H1 (cell line): Measurements from ENCODE around the gene GJD3. TPM values are rescaled to one million over a fixed set of nuclear protein-coding genes. Genes with fewer than 3 reads are reported as not detected.

Source experiments
- CTCF ChIA-PET: fragments of 300-600 bp; sonication (Branson Sonifier 250); formaldehyde crosslinking; loops from one replicate; lab custom pipeline; 2021; ENCODE audit not compliant: partially characterized antibody; lab: Charles Lee
- POLR2A ChIA-PET: fragments of 300-600 bp; sonication (Branson Sonifier 250); formaldehyde crosslinking; loops from one replicate; lab custom pipeline; 2021; ENCODE audit warnings: inconsistent platforms; ENCODE audit not compliant: partially characterized antibody; lab: Charles Lee
- DNase-seq, 2 experiments: peaks; one replicate each; pipeline versions ENCODE4 v3.0.0 to v3.0.0-alpha.2; 2010 to 2022; ENCODE audit warnings: low spot score in 2 of 2, low read depth in 1 of 2, mixed read lengths in 1 of 2
- FAIRE-seq: peaks from 2 replicates; lab custom pipeline; 2011; peaks lifted over from hg19 to GRCh38; lab: Jason Lieb, UNC
- H2AFZ ChIP-seq: 2 replicates; pipeline ENCODE4 v1.8.1; 2012; ENCODE audit warnings: low read length, inconsistent platforms
- H2AK5ac ChIP-seq: 2 replicates; pipeline ENCODE4 v1.6.1; 2013; ENCODE audit warnings: low read depth, low read length
- H2BK120ac ChIP-seq: replicated peaks from 2 replicates; pipeline ENCODE3; 2013; ENCODE audit warnings: low read depth, low read length, inconsistent platforms
- H2BK12ac ChIP-seq: 2 replicates; pipeline ENCODE4 v1.6.1; 2013; ENCODE audit warnings: low read depth, low read length
- H2BK15ac ChIP-seq: 2 replicates; pipeline ENCODE4 v1.6.1; 2013; ENCODE audit warnings: low read length
- H2BK20ac ChIP-seq: 2 replicates; pipeline ENCODE4 v1.6.1; 2013; ENCODE audit warnings: low read length
- H2BK5ac ChIP-seq: 2 replicates; pipeline ENCODE4 v1.6.1; 2013; ENCODE audit warnings: low read depth, low read length
- H3K14ac ChIP-seq: 2 replicates; pipeline ENCODE4 v1.6.1; 2013; ENCODE audit warnings: inconsistent platforms; ENCODE audit not compliant: insufficient read length
- H3K18ac ChIP-seq: 2 replicates; pipeline ENCODE4 v1.6.1; 2013; ENCODE audit warnings: low read length; ENCODE audit errors: extremely low read depth
- H3K23ac ChIP-seq: 2 replicates; pipeline ENCODE4 v1.6.1; 2013; ENCODE audit warnings: inconsistent platforms; ENCODE audit not compliant: insufficient read length
- H3K23me2 ChIP-seq: 2 replicates; pipeline ENCODE4 v1.6.1; 2013; ENCODE audit warnings: low read depth, low read length
- H3K27ac ChIP-seq: 2 replicates; pipeline ENCODE4 v1.6.1; 2011; ENCODE audit warnings: low read depth, low read length, inconsistent platforms
- H3K27me3 ChIP-seq, 4 experiments: replicated peaks in 1 of 4; 1 replicate in 1 of 4; 2 replicates in 3 of 4; pipeline versions ENCODE4 v1.6.1 to v1.8.1; 2011 to 2013; ENCODE audit warnings: low read length in 3 of 4, mild to moderate bottlenecking in 3 of 4, inconsistent platforms in 2 of 4, mixed read lengths in 2 of 4, moderate library complexity in 1 of 4; ENCODE audit not compliant: control insufficient read depth in 3 of 4, insufficient read depth in 3 of 4; ENCODE audit errors: extremely low read depth in 1 of 4
- H3K36me3 ChIP-seq, 4 experiments: 2 replicates each; pipeline versions ENCODE4 v1.6.1 to v1.8.1; 2011 to 2013; ENCODE audit warnings: mild to moderate bottlenecking in 4 of 4, low read length in 3 of 4, moderate library complexity in 2 of 4, control low read depth in 1 of 4, inconsistent platforms in 1 of 4; ENCODE audit not compliant: insufficient read depth in 4 of 4, control insufficient read depth in 2 of 4
- H3K4ac ChIP-seq: replicated peaks from 2 replicates; pipeline ENCODE3; 2013; ENCODE audit warnings: low read length, low read depth, mixed read lengths, inconsistent platforms; ENCODE audit not compliant: insufficient read length
- H3K4me1 ChIP-seq, 4 experiments: replicated peaks in 1 of 4; 1 replicate in 1 of 4; 2 replicates in 3 of 4; pipeline versions ENCODE4 v1.6.1 to v1.8.1; 2011 to 2013; ENCODE audit warnings: low read length in 3 of 4, inconsistent platforms in 2 of 4, mixed read lengths in 1 of 4; ENCODE audit not compliant: insufficient read depth in 4 of 4, control insufficient read depth in 3 of 4
- H3K4me2 ChIP-seq, 2 experiments: 2 replicates each; pipeline versions ENCODE4 v1.6.1 to v1.8.1; 2011 to 2013; ENCODE audit warnings: low read depth in 2 of 2, low read length in 2 of 2, control low read depth in 1 of 2, inconsistent platforms in 1 of 2, mild to moderate bottlenecking in 1 of 2; ENCODE audit not compliant: insufficient read depth in 1 of 2
- H3K4me3 ChIP-seq, 4 experiments: fragments of 200-600, 300-600 bp in 1 of 4; sonication (generic), shearing (Covaris generic), sonication (Bioruptor Twin) in 1 of 4; 2 replicates each; pipeline versions ENCODE4 v1.5.1 to v1.8.1; 2011 to 2016; ENCODE audit warnings: low read length in 4 of 4, low read depth in 3 of 4, control low read depth in 2 of 4, inconsistent platforms in 2 of 4, mild to moderate bottlenecking in 2 of 4, mixed read lengths in 1 of 4, moderate library complexity in 1 of 4; ENCODE audit not compliant: insufficient read depth in 2 of 4; ENCODE audit errors: extremely low read depth in 1 of 4
- H3K56ac ChIP-seq: replicated peaks from 2 replicates; pipeline ENCODE3; 2013; ENCODE audit warnings: low read depth, mild to moderate bottlenecking, mixed read lengths, low read length, inconsistent platforms; ENCODE audit not compliant: insufficient read length
- H3K79me1 ChIP-seq: 2 replicates; pipeline ENCODE4 v1.6.1; 2013; ENCODE audit warnings: low read depth, low read length, control low read depth
- H3K79me2 ChIP-seq, 2 experiments: 2 replicates each; pipeline versions ENCODE4 v1.6.1 to v1.8.1; 2012 to 2013; ENCODE audit warnings: low read length in 2 of 2, mild to moderate bottlenecking in 2 of 2, inconsistent platforms in 1 of 2; ENCODE audit not compliant: insufficient read depth in 2 of 2, control insufficient read depth in 1 of 2
- H3K9ac ChIP-seq, 4 experiments: replicated peaks in 1 of 4; 1 replicate in 1 of 4; 2 replicates in 3 of 4; pipeline versions ENCODE4 v1.6.1 to v1.8.1; 2011 to 2013; ENCODE audit warnings: low read depth in 3 of 4, low read length in 3 of 4, control low read depth in 2 of 4, mild to moderate bottlenecking in 2 of 4, moderate library complexity in 2 of 4, inconsistent platforms in 1 of 4; ENCODE audit errors: extremely low read depth in 1 of 4
- H3K9me3 ChIP-seq, 2 experiments: 2 replicates each; pipeline versions ENCODE4 v1.6.1 to v1.8.1; 2012 to 2013; ENCODE audit warnings: mild to moderate bottlenecking in 2 of 2, moderate library complexity in 2 of 2, control low read depth in 1 of 2, inconsistent platforms in 1 of 2, low read depth in 1 of 2, low read length in 1 of 2, mixed read lengths in 1 of 2; ENCODE audit not compliant: insufficient read depth in 2 of 2
- H4K20me1 ChIP-seq, 2 experiments: replicated peaks in 1 of 2; 2 replicates each; pipeline versions ENCODE3 to v1.8.1; 2011 to 2013; ENCODE audit warnings: inconsistent platforms in 2 of 2, low read length in 2 of 2, mild to moderate bottlenecking in 1 of 2; ENCODE audit not compliant: insufficient read depth in 2 of 2, control insufficient read depth in 1 of 2
- H4K5ac ChIP-seq: 2 replicates; pipeline ENCODE4 v1.6.1; 2013; ENCODE audit warnings: low read length, low read depth, mixed read lengths, inconsistent platforms; ENCODE audit not compliant: insufficient read length
- H4K8ac ChIP-seq: 2 replicates; pipeline ENCODE4 v1.8.0; 2013; ENCODE audit warnings: mild to moderate bottlenecking, moderate library complexity, low read length, inconsistent platforms; ENCODE audit not compliant: insufficient read depth; ENCODE audit errors: extremely low read depth
- H4K91ac ChIP-seq: replicated peaks from 2 replicates; pipeline ENCODE3; 2013; ENCODE audit warnings: low read length, mixed read lengths, inconsistent platforms; ENCODE audit not compliant: insufficient read length
- BRCA1 ChIP-seq: IDR thresholded peaks from 2 replicates; pipeline ENCODE4 v1.6.1; 2012; ENCODE audit warnings: low read depth, low read length, improper control_type of control experiment
- EP300 ChIP-seq, 2 experiments: IDR thresholded peaks; 1 replicate in 1 of 2; 2 replicates in 1 of 2; pipeline ENCODE4 v1.6.1; 2011 to 2012; ENCODE audit warnings: low read depth in 2 of 2, low read length in 2 of 2, mild to moderate bottlenecking in 2 of 2, borderline replicate concordance in 1 of 2, inconsistent platforms in 1 of 2, moderate library complexity in 1 of 2
- KDM4A ChIP-seq: IDR thresholded peaks from one replicate; pipeline ENCODE4 v1.7.1; 2012; ENCODE audit warnings: low read depth, mild to moderate bottlenecking, moderate library complexity, low read length, inconsistent platforms; ENCODE audit not compliant: severe bottlenecking
- KDM5A ChIP-seq: fragments of 200-600 bp; IDR thresholded peaks from 2 replicates; pipeline ENCODE4 v1.7.1; 2012; ENCODE audit warnings: mild to moderate bottlenecking, low read length, inconsistent platforms, mixed read lengths
- POU5F1 ChIP-seq: IDR thresholded peaks from 2 replicates; pipeline ENCODE4 v1.6.1; 2011; ENCODE audit warnings: low read depth, mild to moderate bottlenecking, low read length, moderate library complexity
- RNF2 ChIP-seq: fragments of 200-900, 300-1000 bp; sonication (generic); IDR thresholded peaks from 2 replicates; pipeline ENCODE4 v1.7.1; 2016; ENCODE audit warnings: borderline replicate concordance, low read depth, mild to moderate bottlenecking, antibody characterized with exemption, low read length; ENCODE audit not compliant: poor library complexity, severe bottlenecking; ENCODE audit errors: missing control alignments
- RXRA ChIP-seq: IDR thresholded peaks from 2 replicates; pipeline ENCODE4 v1.6.1; 2011; ENCODE audit warnings: low read depth, mild to moderate bottlenecking, low read length, moderate library complexity; ENCODE audit not compliant: insufficient read depth
- SP4 ChIP-seq: IDR thresholded peaks from 2 replicates; pipeline ENCODE4 v1.6.1; 2012; ENCODE audit warnings: low read length, inconsistent platforms
- TAF1 ChIP-seq: IDR thresholded peaks from 2 replicates; pipeline ENCODE4 v1.6.1; 2011; ENCODE audit warnings: mild to moderate bottlenecking, low read depth, low read length
- TAF7 ChIP-seq: optimal IDR thresholded peaks from 2 replicates; pipeline ENCODE3; 2011; ENCODE audit warnings: low read depth, mild to moderate bottlenecking, inconsistent platforms, low read length, moderate library complexity, borderline replicate concordance
- WGBS, 2 experiments: shearing (Covaris generic) in 1 of 2; methylation state at CpG; one replicate each; pipeline versions ENCODE4 v1.1.6 to v1.1.7; 2013 to 2015; ENCODE audit warnings: low lambda C conversion rate in 2 of 2, mixed read lengths in 2 of 2, inconsistent platforms in 1 of 2, low coverage in 1 of 2, missing lambda C conversion rate in 1 of 2; ENCODE audit not compliant: insufficient replicate concordance in 2 of 2, insufficient coverage in 1 of 2, insufficient read length in 1 of 2; ENCODE audit errors: extremely low coverage in 1 of 2, missing lambda C conversion rate in 1 of 2; 5-methylcytosine and 5-hydroxymethylcytosine counted together
- polyA plus RNA-seq, 7 experiments: library from polyadenylated mRNA; depleted of rRNA in 3 of 7; stranded (reverse) in 5 of 7; unstranded in 2 of 7; fragments of >200 nt in 5 of 7; fragments of 200-250 nt in 2 of 7; gene quantifications; 1 replicate in 5 of 7; 2 replicates in 1 of 7; 4 replicates in 1 of 7; pipeline versions ENCODE4 v1.2.1 to v1.2.3, GENCODE V29; 2011 to 2013; ENCODE audit warnings: missing spikeins in 2 of 7, mixed read lengths in 2 of 7
- total RNA-seq: library from RNA; stranded (reverse); fragmentation: NEBNext Ultra II Directional; extraction: Animal tissue kit (Norgen Biotek cat#: 25700); gene quantifications from 2 replicates; pipeline ENCODE4 v1.2.1, GENCODE V29; 2021

GJD3 gene
- total and polyA plus RNA-seq, 2 of the 8 experiments (the other 6 are each of a cell fraction or from before 2014, with no cell fraction given): 0.53 to 1.9 TPM

DNA sequence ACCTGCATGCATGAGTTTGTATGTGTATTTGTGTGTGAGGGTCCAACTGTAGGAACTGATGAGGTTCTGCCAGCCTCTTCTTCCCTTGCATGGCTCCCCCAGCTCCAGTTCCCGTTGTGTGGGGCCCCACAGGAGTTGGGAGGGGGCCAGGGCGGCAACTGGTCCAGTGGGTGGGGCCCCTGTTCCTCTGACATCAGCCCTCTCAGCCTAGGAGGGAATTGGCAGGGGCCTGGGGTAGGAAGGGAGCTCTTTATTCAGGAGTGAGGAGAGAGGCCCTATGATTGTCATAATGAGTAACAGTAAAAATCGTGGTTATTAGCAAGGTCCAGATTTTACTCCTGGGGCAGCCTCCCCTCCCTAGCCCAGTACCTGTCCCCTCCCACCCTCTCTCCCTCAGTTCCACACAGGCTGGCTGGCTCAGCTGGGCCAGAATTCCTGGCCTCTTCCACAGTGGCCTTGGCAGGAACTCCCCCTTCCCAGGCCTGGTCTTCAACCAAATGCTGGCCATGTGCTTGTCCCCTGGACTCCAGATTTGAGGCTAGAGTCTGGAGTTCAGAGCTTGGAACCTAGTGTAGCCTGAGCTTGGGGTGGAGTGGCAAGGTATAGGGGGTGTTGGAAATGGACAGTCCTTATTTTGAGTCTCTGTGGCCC, 36.7 kb downstream of the GJD3 start:
- no peak overlapping the region for H4K5ac ChIP-seq
- H3K27me3 ChIP-seq: no peaks in the 10 kb centered on the region
- no peaks in the 10 kb centered on the region for H3K36me3 ChIP-seq
- H3K56ac ChIP-seq: no peak overlapping the region
- no peak for FAIRE-seq
- no peak overlapping the region for H3K23ac ChIP-seq
- no peak overlapping the region for H2BK5ac ChIP-seq
- H3K79me1 ChIP-seq: peaks cover 17% of the 10 kb centered on the region
- no peak overlapping the region for H3K27ac ChIP-seq
- no peak for DNase-seq
- POLR2A ChIA-PET: interaction anchor here (0.9 to 2.5 kb wide), 5 partner anchors 11 to 39 kb away, joined by 3 to 21 read pairs (median 5); partner anchors contain the start of gene CDC6
- H3K23me2 ChIP-seq: no peaks in the 10 kb centered on the region
- H3K14ac ChIP-seq: no peak overlapping the region
- H3K79me2 ChIP-seq: peaks cover 0 to 8% of the 10 kb centered on the region in 2 experiments; a peak in 1 of 4 replicates
- H4K91ac ChIP-seq: no peak overlapping the region
- no peak overlapping the region for H2BK120ac ChIP-seq
- H3K9ac ChIP-seq: no peak overlapping the region
- no peak overlapping the region for H4K8ac ChIP-seq
- H3K9me3 ChIP-seq: no peaks in the 10 kb centered on the region
- no peak overlapping the region for H3K4me2 ChIP-seq
- H3K18ac ChIP-seq: no peak overlapping the region
- no peak overlapping the region for H2BK15ac ChIP-seq
- no peak overlapping the region for H3K4me3 ChIP-seq
- peaks cover 0 to 6% (median 2%) of the 10 kb centered on the region in 4 experiments; a peak in 4 of 7 replicates for H3K4me1 ChIP-seq
- H2AFZ ChIP-seq: no peak overlapping the region
- H4K20me1 ChIP-seq: peaks cover 16 to 27% of the 10 kb centered on the region in 2 experiments
- CTCF ChIA-PET: interaction anchor here (0.7 to 39.2 kb wide), 8 partner anchors 9 to 304 kb away, joined by 3 to 1198 read pairs (median 4); partner anchors contain the start of gene GJD3
- WGBS, 2 experiments: 81% methylated on average over 3 of the region's 3 CpGs; no CpG with 5 or more reads in 1 of the 2 experiments
- H2BK12ac ChIP-seq: no peak overlapping the region
- H2BK20ac ChIP-seq: no peak overlapping the region
- H2AK5ac ChIP-seq: no peak overlapping the region
- H3K4ac ChIP-seq: no peak overlapping the region
- TF ChIP-seq TAF1: no peak
- no peak for TF ChIP-seq EP300 (IDR thresholded peaks at IDR 0.05; ENCODE audit: borderline replicate concordance in 1 of 2, low read depth in 2 of 2, low read length in 2 of 2)
- no peak for TF ChIP-seq POU5F1
- no peak for TF ChIP-seq KDM4A
- no peak for TF ChIP-seq RXRA
- no peak for TF ChIP-seq RNF2
- TF ChIP-seq TAF7: no peak
- no peak for TF ChIP-seq KDM5A
- no peak for TF ChIP-seq BRCA1
- TF ChIP-seq SP4: no peak
